Thoracic aorta (tissue), 2 donors: ENCODE results near the gene KRTAP5-3. TPM values are rescaled to one million over a fixed set of nuclear protein-coding genes. Genes with fewer than 3 reads are reported as not detected.

ENCODE experiments used
- ATAC-seq: fragments of 150-250 bp; one replicate; pipeline ENCODE4 v1.8.0; 2017; ENCODE audit warnings: low read depth; ENCODE audit not compliant: insufficient number of reproducible peaks, low FRiP score
- DNase-seq: peaks from one replicate; pipeline ENCODE4 v3.0.0-alpha.2; 2020; ENCODE audit warnings: low spot score
- H3K27ac ChIP-seq, 2 donors: fragments of 200-600 bp; sonication (generic); 1 replicate in 1 of 2; 2 replicates in 1 of 2; pipeline ENCODE4 v1.5.1; 2016; ENCODE audit warnings: mild to moderate bottlenecking in 2 of 2, moderate library complexity in 2 of 2
- H3K27me3 ChIP-seq: fragments of 200-600 bp; sonication (generic); replicated peaks from 2 replicates; pipeline ENCODE4 v1.6.0; 2016; ENCODE audit warnings: mild to moderate bottlenecking; ENCODE audit not compliant: insufficient read depth
- H3K36me3 ChIP-seq: fragments of 200-600 bp; sonication (generic); one replicate; pipeline ENCODE4 v1.5.1; 2016
- H3K4me1 ChIP-seq, 2 donors: fragments of 200-600 bp; sonication (generic); 1 replicate in 1 of 2; 2 replicates in 1 of 2; pipeline versions ENCODE4 v1.5.1 to v1.6.0; 2016; ENCODE audit warnings: low read depth in 2 of 2, mild to moderate bottlenecking in 1 of 2; ENCODE audit not compliant: control insufficient read depth in 1 of 2
- H3K4me3 ChIP-seq: fragments of 200-600 bp; sonication (generic); 2 replicates; pipeline ENCODE4 v1.5.1; 2016; ENCODE audit warnings: mild to moderate bottlenecking
- H3K9me3 ChIP-seq: fragments of 200-600 bp; sonication (generic); 2 replicates; pipeline ENCODE4 v1.5.1; 2016
- CTCF ChIP-seq: fragments of 200-600 bp; sonication (generic); IDR thresholded peaks from one replicate; pipeline ENCODE4 v1.5.1; 2019; ENCODE audit warnings: antibody characterized with exemption
- total RNA-seq, 2 donors: library from RNA; depleted of rRNA; stranded (reverse); fragments of >200 nt; gene quantifications; one replicate each; pipeline versions ENCODE4 v1.1.0 to v1.2.3, GENCODE V29; 2016

Gene KRTAP5-3
- total RNA-seq, 2 donors from 2014 or later: not detected

GRCh38 chr11:1559111-1559951 lies 48.9 kb downstream of the KRTAP5-3 start:
- H3K9me3 ChIP-seq: no peaks in the 10 kb centered on the region
- no peak for TF ChIP-seq CTCF
- H3K27ac ChIP-seq: peak overlapping the region; percentile 97 to 100
- H3K27me3 ChIP-seq: no peaks in the 10 kb centered on the region
- peak; percentile 84 for ATAC-seq
- H3K36me3 ChIP-seq: peaks cover 29% of the 10 kb centered on the region
- peak; percentile 94 for DNase-seq
- peaks cover 18 to 42% of the 10 kb centered on the region in 2 donors for H3K4me1 ChIP-seq
- H3K4me3 ChIP-seq: peak overlapping the region; percentile 68

DNA sequence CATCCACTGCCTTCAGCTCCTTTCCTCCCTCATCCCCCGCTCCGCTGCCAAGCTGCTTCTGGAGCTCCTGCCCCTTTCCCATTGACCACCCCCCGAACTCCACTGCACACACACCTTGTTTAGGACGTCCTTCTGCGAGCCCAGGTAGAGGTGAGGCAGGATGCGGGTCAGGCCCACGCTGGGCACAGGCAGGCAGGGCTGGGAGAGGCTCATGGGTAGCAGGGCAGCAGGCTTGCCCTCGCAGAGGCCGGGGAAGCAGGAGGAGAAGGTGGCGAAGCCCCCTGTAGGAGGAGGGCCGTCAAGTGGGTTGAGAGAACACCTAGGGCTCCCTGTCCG lies 49.5 kb downstream of the KRTAP5-3 start:
- peak overlapping the region; percentile 68 for H3K4me3 ChIP-seq
- no peaks in the 10 kb centered on the region for H3K27me3 ChIP-seq
- no peak for ATAC-seq
- peaks cover 29% of the 10 kb centered on the region for H3K36me3 ChIP-seq
- peak overlapping the region; percentile 97 to 100 for H3K27ac ChIP-seq
- no peak for DNase-seq
- no peaks in the 10 kb centered on the region for H3K9me3 ChIP-seq
- H3K4me1 ChIP-seq: peaks cover 22 to 42% of the 10 kb centered on the region in 2 donors
- TF ChIP-seq CTCF: no peak

DNA sequence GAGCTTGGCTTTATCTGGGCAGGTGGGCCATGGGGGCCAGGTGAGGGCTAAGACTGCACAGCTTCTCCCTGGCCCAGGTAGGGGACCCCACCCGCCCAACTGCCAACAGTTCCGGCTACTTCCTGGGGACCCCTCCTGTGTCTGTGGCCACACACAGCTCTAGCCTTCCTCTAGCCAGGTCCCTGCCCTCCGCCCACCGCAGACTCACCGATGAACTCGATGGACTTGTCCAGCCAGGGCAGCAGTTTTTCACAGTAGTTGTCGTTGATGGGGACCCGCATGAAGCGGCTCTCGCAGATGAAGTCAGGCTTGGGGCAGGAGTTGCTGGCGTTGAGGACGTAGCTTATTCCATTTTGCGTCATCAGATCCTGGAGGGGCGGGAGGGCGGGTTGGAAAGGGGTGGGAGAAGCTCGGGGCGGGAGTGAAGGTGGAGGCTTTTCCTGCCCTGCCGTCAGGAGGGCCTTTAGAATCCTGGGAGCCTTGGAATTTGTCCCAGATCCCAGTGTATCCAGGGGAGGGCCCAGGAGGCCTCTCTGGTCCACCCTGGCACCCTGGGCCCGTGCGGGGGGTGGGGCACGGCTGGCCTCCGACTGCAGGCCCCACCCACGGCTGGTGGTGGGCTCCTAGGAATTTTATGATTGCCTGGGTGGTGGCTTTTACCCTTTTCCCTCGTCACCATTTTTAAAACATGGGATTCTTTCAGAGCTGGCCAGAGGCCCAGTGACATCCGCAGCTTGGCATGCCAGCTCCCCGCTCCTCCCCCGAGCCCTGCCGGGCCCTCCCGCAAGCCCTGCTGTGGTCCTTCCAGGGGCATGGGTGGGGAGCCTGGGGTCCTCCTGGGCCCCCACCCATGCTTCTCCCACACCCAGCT lies 50.1 kb downstream of the KRTAP5-3 start:
- peak overlapping the region; percentile 68 for H3K4me3 ChIP-seq
- H3K27me3 ChIP-seq: no peaks in the 10 kb centered on the region
- no peaks in the 10 kb centered on the region for H3K9me3 ChIP-seq
- peaks cover 23 to 43% of the 10 kb centered on the region in 2 donors for H3K4me1 ChIP-seq
- H3K36me3 ChIP-seq: peaks cover 25% of the 10 kb centered on the region
- ATAC-seq: peak; percentile 46
- no peak for DNase-seq
- peak overlapping the region; percentile 97 to 100 for H3K27ac ChIP-seq
- no peak for TF ChIP-seq CTCF

Other genes with a start within 250 kb of the KRTAP5-3 start
- 1 to 10 TPM in 1 of 2 donors, not detected in 1; 1.2 TPM for gene BRSK2, start 218.5 kb downstream of the KRTAP5-3 start, total RNA-seq
- gene MOB2, start 121.7 kb downstream of the KRTAP5-3 start, total RNA-seq: 10 to 100 TPM; 31.4 to 87.7 TPM
- gene DUSP8, start 36.2 kb downstream of the KRTAP5-3 start, total RNA-seq: 1 to 10 TPM; 3.7 to 7.6 TPM
- not detected for gene KRTAP5-1, start 23.2 kb downstream of the KRTAP5-3 start, total RNA-seq
- gene KRTAP5-2, start 10.2 kb downstream of the KRTAP5-3 start, total RNA-seq: not detected
- gene KRTAP5-4, start 13.7 kb upstream of the KRTAP5-3 start, total RNA-seq: not detected
- not detected for gene KRTAP5-5, start 21.3 kb upstream of the KRTAP5-3 start, total RNA-seq
- not detected for gene KRTAP5-6, start 88.7 kb upstream of the KRTAP5-3 start, total RNA-seq
- gene IFITM10, start 142.1 kb upstream of the KRTAP5-3 start, total RNA-seq: 10 to 100 TPM; 27.2 to 28.6 TPM
- 1,000 to 10,000 TPM in 1 of 2 donors, 100 to 1,000 TPM in 1; 427 to 1,049 TPM for gene CTSD, start 155.5 kb upstream of the KRTAP5-3 start, total RNA-seq
- 1 to 10 TPM; 3.4 to 3.6 TPM for gene SYT8, start 226.5 kb upstream of the KRTAP5-3 start, total RNA-seq
- not detected for gene TNNI2, start 230.5 kb upstream of the KRTAP5-3 start, total RNA-seq
- 10 to 100 TPM; 23.6 to 40.5 TPM for gene LSP1, start 244.6 kb upstream of the KRTAP5-3 start, total RNA-seq